IMR-90 (cell line): Measurements from ENCODE around the gene METTL5. TPM values are rescaled to one million over a fixed set of nuclear protein-coding genes. Genes with fewer than 3 reads are reported as not detected.

Source experiments
- ATAC-seq: fragments of 200-7000 bp; cut with Tn5 transposase; 2 replicates; pipeline ENCODE4 v1.9.1; 2020; ENCODE audit warnings: low read depth, mild to moderate bottlenecking, moderate library complexity
- BruUV-seq: library from RNA; stranded (reverse); fragments of 400-500 nt; replicated peaks from 2 replicates; lab custom pipeline; 2021; lab: Mats Ljungman, UMichigan
- CTCF ChIA-PET: fragments of 300-600 bp; formaldehyde crosslinking; extraction: SDS; loops from one replicate; lab custom pipeline; 2021; ENCODE audit warnings: antibody characterized with exemption; lab: Yijun Ruan, JAX
- POLR2A ChIA-PET: fragments of 300-600 bp; sonication (Branson Sonifier 250); formaldehyde crosslinking; loops from one replicate; lab custom pipeline; 2022; ENCODE audit warnings: antibody characterized with exemption; ENCODE audit not compliant: unreplicated experiment; lab: Charles Lee
- DNase-seq: peaks from one replicate; pipeline ENCODE4 v3.0.0; 2013
- H2AFZ ChIP-seq: replicated peaks from 2 replicates; pipeline ENCODE3; 2013; ENCODE audit warnings: low read length, mild to moderate bottlenecking; ENCODE audit not compliant: poor library complexity
- H2AK5ac ChIP-seq: 2 replicates; pipeline ENCODE4 v1.6.1; 2013; ENCODE audit warnings: low read depth, low read length, inconsistent platforms
- H2AK9ac ChIP-seq: replicated peaks from 2 replicates; pipeline ENCODE3; 2013; ENCODE audit warnings: mild to moderate bottlenecking, low read depth, low read length, moderate library complexity; ENCODE audit not compliant: poor library complexity
- H2BK120ac ChIP-seq: 2 replicates; pipeline ENCODE4 v1.6.1; 2013; ENCODE audit warnings: low read depth, low read length, inconsistent platforms
- H2BK15ac ChIP-seq: 3 replicates; pipeline ENCODE4 v1.6.1; 2013; ENCODE audit warnings: low read depth, low read length, inconsistent platforms
- H2BK20ac ChIP-seq: 2 replicates; pipeline ENCODE4 v1.6.1; 2013; ENCODE audit warnings: low read depth, mild to moderate bottlenecking, inconsistent platforms, low read length, moderate library complexity
- H2BK5ac ChIP-seq: 2 replicates; pipeline ENCODE4 v1.6.1; 2013; ENCODE audit warnings: mild to moderate bottlenecking, low read depth, low read length, inconsistent platforms; ENCODE audit not compliant: poor library complexity, severe bottlenecking
- H3K14ac ChIP-seq: replicated peaks from 2 replicates; pipeline ENCODE4 v1.6.1; 2013; ENCODE audit warnings: low read depth, low read length, inconsistent platforms
- H3K18ac ChIP-seq: 2 replicates; pipeline ENCODE4 v1.6.1; 2013; ENCODE audit warnings: low read depth, low read length, control low read depth
- H3K23ac ChIP-seq: 2 replicates; pipeline ENCODE4 v1.6.1; 2013; ENCODE audit warnings: low read depth, low read length, inconsistent platforms
- H3K27ac ChIP-seq: 2 replicates; pipeline ENCODE4 v1.5.1; 2013; ENCODE audit warnings: mild to moderate bottlenecking, control low read depth, low read length; ENCODE audit not compliant: insufficient read depth
- H3K27me3 ChIP-seq: 2 replicates; pipeline ENCODE4 v1.6.1; 2013; ENCODE audit warnings: low read length; ENCODE audit not compliant: control insufficient read depth, insufficient read depth
- H3K36me3 ChIP-seq: 2 replicates; pipeline ENCODE4 v1.6.1; 2013; ENCODE audit warnings: low read length, mixed read lengths; ENCODE audit not compliant: control insufficient read depth, insufficient read depth
- H3K4ac ChIP-seq: 2 replicates; pipeline ENCODE4 v1.6.1; 2013; ENCODE audit warnings: low read depth, low read length, inconsistent platforms
- H3K4me1 ChIP-seq: 2 replicates; pipeline ENCODE4 v1.6.1; 2013; ENCODE audit warnings: low read length, mixed read lengths; ENCODE audit not compliant: control insufficient read depth, insufficient read depth
- H3K4me2 ChIP-seq: 2 replicates; pipeline ENCODE4 v1.6.1; 2013; ENCODE audit warnings: low read depth, mild to moderate bottlenecking, control low read depth, low read length, moderate library complexity
- H3K4me3 ChIP-seq: 2 replicates; pipeline ENCODE4 v1.5.1; 2013; ENCODE audit warnings: low read depth, mild to moderate bottlenecking, control low read depth, low read length, moderate library complexity; ENCODE audit not compliant: insufficient read depth
- H3K56ac ChIP-seq: 2 replicates; pipeline ENCODE4 v1.6.1; 2013; ENCODE audit warnings: low read length, inconsistent platforms; ENCODE audit not compliant: insufficient read depth; ENCODE audit errors: extremely low read depth
- H3K79me1 ChIP-seq, 2 experiments: 2 replicates each; pipeline ENCODE4 v1.6.1; 2013; ENCODE audit warnings: low read length in 2 of 2, inconsistent platforms in 1 of 2, low read depth in 1 of 2
- H3K9ac ChIP-seq: 2 replicates; pipeline ENCODE4 v1.6.1; 2013; ENCODE audit warnings: low read depth, low read length, control low read depth
- H3K9me1 ChIP-seq: 2 replicates; pipeline ENCODE4 v1.6.1; 2013; ENCODE audit warnings: low read length, inconsistent platforms; ENCODE audit not compliant: insufficient read depth
- H3K9me3 ChIP-seq: 2 replicates; pipeline ENCODE4 v1.6.1; 2013; ENCODE audit warnings: low read length; ENCODE audit not compliant: control insufficient read depth, insufficient read depth
- H4K20me1 ChIP-seq: 2 replicates; pipeline ENCODE4 v1.6.1; 2013; ENCODE audit warnings: low read length, inconsistent platforms; ENCODE audit not compliant: insufficient read depth
- H4K5ac ChIP-seq: 2 replicates; pipeline ENCODE4 v1.6.1; 2013; ENCODE audit warnings: mild to moderate bottlenecking, low read depth, low read length, control low read depth
- H4K8ac ChIP-seq, 2 experiments: 2 replicates each; pipeline ENCODE4 v1.6.1; 2013; ENCODE audit warnings: low read depth in 2 of 2, low read length in 2 of 2, control low read depth in 1 of 2, inconsistent platforms in 1 of 2
- H4K91ac ChIP-seq: 2 replicates; pipeline ENCODE4 v1.6.1; 2013; ENCODE audit warnings: low read depth, low read length, inconsistent platforms; ENCODE audit not compliant: insufficient read depth
- BHLHE40 ChIP-seq: fragments of 150-350 bp; IDR thresholded peaks from 2 replicates; pipeline ENCODE4 v1.6.1; 2016; ENCODE audit warnings: mild to moderate bottlenecking, low read depth, low read length
- CEBPB ChIP-seq: IDR thresholded peaks from 2 replicates; pipeline ENCODE4 v1.6.1; 2012; ENCODE audit warnings: low read depth, low read length, improper control_type of control experiment
- CHD1 ChIP-seq: IDR thresholded peaks from 2 replicates; pipeline ENCODE4 v1.6.1; 2012; ENCODE audit warnings: low read depth, low read length, improper control_type of control experiment
- FOS ChIP-seq: fragments of 150-350 bp; IDR thresholded peaks from 2 replicates; pipeline ENCODE4 v1.6.1; 2016; ENCODE audit warnings: low read depth, low read length
- MAFK ChIP-seq: IDR thresholded peaks from 2 replicates; pipeline ENCODE4 v1.6.1; 2012; ENCODE audit warnings: low read depth, low read length, improper control_type of control experiment
- MAZ ChIP-seq: IDR thresholded peaks from 2 replicates; pipeline ENCODE4 v1.6.1; 2012; ENCODE audit warnings: low read depth, mild to moderate bottlenecking, low read length, improper control_type of control experiment, moderate library complexity, borderline replicate concordance
- MXI1 ChIP-seq: IDR thresholded peaks from 2 replicates; pipeline ENCODE4 v1.6.1; 2012; ENCODE audit warnings: low read depth, mild to moderate bottlenecking, low read length, moderate library complexity, borderline replicate concordance
- NFE2L2 ChIP-seq: fragments of 150-350 bp; IDR thresholded peaks from 2 replicates; pipeline ENCODE4 v1.6.1; 2016; ENCODE audit warnings: low read depth, mild to moderate bottlenecking, low read length
- POLR2A ChIP-seq: IDR thresholded peaks from 2 replicates; pipeline ENCODE4 v1.6.1; 2012; ENCODE audit warnings: mild to moderate bottlenecking, low read depth, low read length
- RAD21 ChIP-seq: IDR thresholded peaks from 2 replicates; pipeline ENCODE4 v1.6.1; 2012; ENCODE audit warnings: low read length, improper control_type of control experiment
- RCOR1 ChIP-seq: IDR thresholded peaks from 2 replicates; pipeline ENCODE4 v1.6.1; 2012; ENCODE audit warnings: mild to moderate bottlenecking, low read length, improper control_type of control experiment; ENCODE audit not compliant: insufficient replicate concordance
- RFX5 ChIP-seq: IDR thresholded peaks from 2 replicates; pipeline ENCODE4 v1.8.0; 2012; ENCODE audit warnings: low read depth, mild to moderate bottlenecking, low read length, moderate library complexity
- SMC3 ChIP-seq: fragments of 150-350 bp; IDR thresholded peaks from 2 replicates; pipeline ENCODE4 v1.6.1; 2016; ENCODE audit warnings: low read depth, mild to moderate bottlenecking, antibody characterized with exemption, low read length, moderate library complexity
- WGBS, 2 experiments: methylation state at CpG; one replicate each; pipeline versions ENCODE4 v1.1.5 to v1.1.7; 2013; ENCODE audit warnings: missing lambda C conversion rate in 2 of 2; ENCODE audit not compliant: insufficient read length in 1 of 2; ENCODE audit errors: extremely low coverage in 2 of 2; 5-methylcytosine and 5-hydroxymethylcytosine counted together
- dilution Hi-C: fragments of 300-500 bp; cut with HindIII; formaldehyde crosslinking; loops from one replicate; pipeline ENCODE4 v1.14.3; 2018; ENCODE audit warnings: low sequenced_read_pairs; ENCODE audit not compliant: unreplicated experiment
- in situ Hi-C: fragments of 300-500 bp; cut with MboI; formaldehyde crosslinking; loops from 3 replicates; pipeline ENCODE4 v1.14.3; 2019; ENCODE audit warnings: low sequenced_read_pairs, inconsistent platforms, mixed read lengths
- intact Hi-C: fragments of 100-400 bp; cut with micrococcal nuclease; formaldehyde crosslinking; loops from 2 replicates; pipeline ENCODE4 v1.10.0; 2022
- polyA plus RNA-seq, 3 experiments: library from polyadenylated mRNA; depleted of rRNA; stranded (reverse); fragments of >200 nt; gene quantifications; 2 replicates each; pipeline ENCODE4 v1.2.3, GENCODE V29; 2012; ENCODE audit warnings: low replicate concordance in 1 of 3
- total RNA-seq: library from RNA; depleted of rRNA; stranded (reverse); fragments of >200 nt; gene quantifications from 2 replicates; pipeline ENCODE4 v1.2.3, GENCODE V29; 2012
- TF ChIP-seq, protein P1 (sequence below): fragments of 150-350 bp; IDR thresholded peaks from 2 replicates; pipeline ENCODE4 v1.6.1; 2017; ENCODE audit warnings: mild to moderate bottlenecking, antibody characterized with exemption, low read length, low read depth
- TF ChIP-seq, protein P2 (sequence below): fragments of 150-350 bp; IDR thresholded peaks from 2 replicates; pipeline ENCODE4 v1.6.1; 2016; ENCODE audit warnings: low read depth, mild to moderate bottlenecking, low read length, moderate library complexity, borderline replicate concordance
- TF ChIP-seq, protein P3 (sequence below): conservative IDR thresholded peaks from 2 replicates; pipeline ENCODE4 v1.5.1; 2012; ENCODE audit warnings: mild to moderate bottlenecking, low read depth, low read length, improper control_type of control experiment

The METTL5 gene
- total and polyA plus RNA-seq, 2 of the 4 experiments (the other 2 are of a cell fraction) = 38.3 to 49.8 TPM

DNA sequence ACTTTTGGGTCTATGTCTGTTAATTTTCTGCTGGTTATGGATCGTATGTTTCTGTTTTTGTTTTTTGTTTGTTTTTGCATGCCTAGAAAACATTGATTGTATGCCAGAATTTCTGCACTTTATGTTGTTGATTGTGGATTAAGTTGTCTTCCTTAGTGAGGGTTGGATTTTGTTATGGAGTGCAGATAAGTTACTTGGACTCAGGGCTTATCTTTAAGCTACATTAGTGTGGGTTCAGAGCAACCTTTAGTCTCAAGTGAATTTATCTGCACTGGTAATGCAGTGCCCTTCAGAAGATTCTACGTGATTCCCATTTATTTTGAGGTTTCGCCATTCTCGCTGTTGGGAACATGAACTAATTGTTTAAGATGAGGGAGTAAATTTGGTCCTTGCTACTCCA lies 35.4 kb upstream of the METTL5 start:
- Histone ChIP-seq H4K20me1 (no peaks in the 10 kb centered on the region; the same call in 1 of the 2 replicates), H4K91ac (no peak overlapping the region), H4K8ac (no peak overlapping the region), H2BK5ac (no peak overlapping the region), H3K18ac (no peak overlapping the region), H2BK120ac (no peak overlapping the region), H2BK20ac (no peak overlapping the region), H2AFZ (no peak overlapping the region), H3K23ac (no peak overlapping the region), H3K9ac (no peak overlapping the region), H2AK5ac (no peak overlapping the region), H3K14ac (no peak overlapping the region), H3K27ac (no peak overlapping the region), H3K79me1 (peaks cover 19 to 42% of the 10 kb centered on the region in 2 experiments), H3K4me3 (no peak overlapping the region), H3K4me2 (no peak overlapping the region), H3K56ac (no peak overlapping the region), H3K27me3 (no peaks in the 10 kb centered on the region), H3K9me1 (no peaks in the 10 kb centered on the region; the same call in 1 of the 2 replicates), H4K5ac (no peak overlapping the region), H2AK9ac (no peak overlapping the region), H3K36me3 (no peaks in the 10 kb centered on the region), H2BK15ac (no peak overlapping the region), H3K9me3 (no peaks in the 10 kb centered on the region), H3K4ac (no peak overlapping the region), H3K4me1 (no peaks in the 10 kb centered on the region)
- CTCF ChIA-PET = no interaction called here
- no TSS peak for BruUV-seq
- ATAC-seq = no peak
- POLR2A ChIA-PET = no interaction called here
- DNase-seq = no peak
- no CpG with 5 or more reads among the region's 4 CpGs for WGBS, 2 experiments
- intact Hi-C loops (no loop called here), in situ Hi-C loops (no loop called here), dilution Hi-C loops (no loop called here)
- TF ChIP-seq, protein P1, sequence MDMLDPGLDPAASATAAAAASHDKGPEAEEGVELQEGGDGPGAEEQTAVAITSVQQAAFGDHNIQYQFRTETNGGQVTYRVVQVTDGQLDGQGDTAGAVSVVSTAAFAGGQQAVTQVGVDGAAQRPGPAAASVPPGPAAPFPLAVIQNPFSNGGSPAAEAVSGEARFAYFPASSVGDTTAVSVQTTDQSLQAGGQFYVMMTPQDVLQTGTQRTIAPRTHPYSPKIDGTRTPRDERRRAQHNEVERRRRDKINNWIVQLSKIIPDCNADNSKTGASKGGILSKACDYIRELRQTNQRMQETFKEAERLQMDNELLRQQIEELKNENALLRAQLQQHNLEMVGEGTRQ = no peak
- TF ChIP-seq MXI1 (no peak), RFX5 (no peak), MAZ (no peak), SMC3 (no peak), POLR2A (no peak), MAFK (no peak), CHD1 (no peak), CEBPB (no peak), RAD21 (no peak), RCOR1 (no peak), NFE2L2 (no peak), FOS (no peak), BHLHE40 (no peak)
- TF ChIP-seq, protein P2, sequence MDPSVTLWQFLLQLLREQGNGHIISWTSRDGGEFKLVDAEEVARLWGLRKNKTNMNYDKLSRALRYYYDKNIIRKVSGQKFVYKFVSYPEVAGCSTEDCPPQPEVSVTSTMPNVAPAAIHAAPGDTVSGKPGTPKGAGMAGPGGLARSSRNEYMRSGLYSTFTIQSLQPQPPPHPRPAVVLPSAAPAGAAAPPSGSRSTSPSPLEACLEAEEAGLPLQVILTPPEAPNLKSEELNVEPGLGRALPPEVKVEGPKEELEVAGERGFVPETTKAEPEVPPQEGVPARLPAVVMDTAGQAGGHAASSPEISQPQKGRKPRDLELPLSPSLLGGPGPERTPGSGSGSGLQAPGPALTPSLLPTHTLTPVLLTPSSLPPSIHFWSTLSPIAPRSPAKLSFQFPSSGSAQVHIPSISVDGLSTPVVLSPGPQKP = no peak
- TF ChIP-seq, protein P3, sequence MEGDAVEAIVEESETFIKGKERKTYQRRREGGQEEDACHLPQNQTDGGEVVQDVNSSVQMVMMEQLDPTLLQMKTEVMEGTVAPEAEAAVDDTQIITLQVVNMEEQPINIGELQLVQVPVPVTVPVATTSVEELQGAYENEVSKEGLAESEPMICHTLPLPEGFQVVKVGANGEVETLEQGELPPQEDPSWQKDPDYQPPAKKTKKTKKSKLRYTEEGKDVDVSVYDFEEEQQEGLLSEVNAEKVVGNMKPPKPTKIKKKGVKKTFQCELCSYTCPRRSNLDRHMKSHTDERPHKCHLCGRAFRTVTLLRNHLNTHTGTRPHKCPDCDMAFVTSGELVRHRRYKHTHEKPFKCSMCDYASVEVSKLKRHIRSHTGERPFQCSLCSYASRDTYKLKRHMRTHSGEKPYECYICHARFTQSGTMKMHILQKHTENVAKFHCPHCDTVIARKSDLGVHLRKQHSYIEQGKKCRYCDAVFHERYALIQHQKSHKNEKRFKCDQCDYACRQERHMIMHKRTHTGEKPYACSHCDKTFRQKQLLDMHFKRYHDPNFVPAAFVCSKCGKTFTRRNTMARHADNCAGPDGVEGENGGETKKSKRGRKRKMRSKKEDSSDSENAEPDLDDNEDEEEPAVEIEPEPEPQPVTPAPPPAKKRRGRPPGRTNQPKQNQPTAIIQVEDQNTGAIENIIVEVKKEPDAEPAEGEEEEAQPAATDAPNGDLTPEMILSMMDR = no peak
